NCI-H2196 (cell line): ENCODE measurements around the gene GFOD2.

Source experiments
- DNase-seq: peaks from one replicate; lab custom pipeline; 2025; ENCODE audit not compliant: unreplicated experiment; lab: John Stamatoyannopoulos, UW

The GFOD2 gene

GRCh38 chr16:67673712-67674580 is 45.2 kb downstream of the GFOD2 start:
- DNase-seq = peak; percentile 32

- DNase-seq = peak; percentile 63
Observed at GRCh38 chr16:67672739-67673662, 46.1 kb downstream of the GFOD2 start.

GRCh38 chr16:67672306-67672705 is 46.8 kb downstream of the GFOD2 start:
- DNase-seq = peak; percentile 15

- no peak for DNase-seq
Observed at GRCh38 chr16:67669499-67670101, 49.5 kb downstream of the GFOD2 start.

- DNase-seq = no peak
Observed at GRCh38 chr16:67668495-67669157, 50.5 kb downstream of the GFOD2 start.

- no peak for DNase-seq
Observed at GRCh38 chr16:67667817-67668494, 51.2 kb downstream of the GFOD2 start.

GRCh38 chr16:67667453-67667816 is 51.7 kb downstream of the GFOD2 start:
- DNase-seq = no peak

GRCh38 chr16:67666559-67667452 is 52.3 kb downstream of the GFOD2 start, which contains the start of the genes C16orf86 and ENKD1:
Gene C16orf86 (plus strand): TSS chr16:67666814. CDS start chr16:67666971, 157 bp downstream.
Gene ENKD1 (minus strand): TSS chr16:67666750. CDS start chr16:67666442, 308 bp downstream.
- peak; percentile 47 for DNase-seq

- no peak for DNase-seq
Observed at GRCh38 chr16:67666032-67666551, 53.0 kb downstream of the GFOD2 start.

- no peak for DNase-seq
Observed at GRCh38 chr16:67665598-67665997, 53.5 kb downstream of the GFOD2 start.

- DNase-seq = no peak
Observed at GRCh38 chr16:67664871-67665270, 54.2 kb downstream of the GFOD2 start.

GRCh38 chr16:67664258-67664657 is 54.9 kb downstream of the GFOD2 start:
- DNase-seq = no peak

GRCh38 chr16:67663877-67664222 is 55.3 kb downstream of the GFOD2 start:
- no peak for DNase-seq

GRCh38 chr16:67663151-67663876 is 55.8 kb downstream of the GFOD2 start:
- DNase-seq = no peak

GRCh38 chr16:67662653-67663010 is 56.5 kb downstream of the GFOD2 start:
- DNase-seq = no peak

- no peak for DNase-seq
Observed at GRCh38 chr16:67661886-67662652, 57.0 kb downstream of the GFOD2 start.

- no peak for DNase-seq
Observed at GRCh38 chr16:67661101-67661761, 57.9 kb downstream of the GFOD2 start.
